HG02885 (cell line): ENCODE measurements around the gene YPEL3.

Experiments used
- ATAC-seq: cut with Tn5 transposase; IDR thresholded peaks from one replicate; pipeline ENCODE4 v1.9.1; 2021; ENCODE audit warnings: mild to moderate bottlenecking; ENCODE audit not compliant: unreplicated experiment, poor library complexity

YPEL3 gene

GRCh38 chr16:30075503-30076275 lies 20.3 kb downstream of the YPEL3 start, which contains the start of gene PPP4C:
Gene PPP4C, plus strand, starts transcription at chr16:30075994. Its CDS starts 384 bp downstream, at chr16:30076378.
- peak; percentile 83 for ATAC-seq

- ATAC-seq: no peak
Measured at GRCh38 chr16:30070490-30070889, 25.5 kb downstream of the YPEL3 start.

GRCh38 chr16:30069611-30070462 lies 26.2 kb downstream of the YPEL3 start:
- no peak for ATAC-seq

DNA sequence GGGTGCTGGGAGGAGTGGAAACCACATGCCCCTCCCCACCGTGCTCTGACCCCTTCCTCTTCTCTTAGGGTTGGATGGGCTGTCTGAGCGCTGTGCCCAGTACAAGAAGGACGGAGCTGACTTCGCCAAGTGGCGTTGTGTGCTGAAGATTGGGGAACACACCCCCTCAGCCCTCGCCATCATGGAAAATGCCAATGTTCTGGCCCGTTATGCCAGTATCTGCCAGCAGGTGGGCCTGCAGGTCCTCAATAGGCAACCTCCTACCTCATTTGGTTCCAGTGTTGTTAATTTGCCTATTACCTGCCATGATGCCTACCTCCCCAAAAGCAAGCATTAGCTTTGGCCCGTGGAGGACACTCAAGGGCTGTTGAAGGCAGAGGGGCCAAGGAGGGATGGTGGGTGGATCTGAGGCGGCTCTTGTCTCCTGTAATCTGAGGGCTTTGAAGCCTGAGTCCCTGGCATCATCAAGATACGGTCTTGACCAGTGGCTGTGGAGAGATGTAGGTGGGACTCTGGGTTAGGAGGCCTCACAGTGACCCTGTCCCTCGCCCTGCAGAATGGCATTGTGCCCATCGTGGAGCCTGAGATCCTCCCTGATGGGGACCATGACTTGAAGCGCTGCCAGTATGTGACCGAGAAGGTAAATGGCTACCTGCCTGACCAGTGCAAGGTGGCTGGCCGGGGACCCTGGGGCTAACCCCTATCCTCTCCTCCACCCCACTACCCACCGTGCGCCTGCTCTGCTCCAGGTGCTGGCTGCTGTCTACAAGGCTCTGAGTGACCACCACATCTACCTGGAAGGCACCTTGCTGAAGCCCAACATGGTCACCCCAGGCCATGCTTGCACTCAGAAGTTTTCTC lies 27.0 kb downstream of the YPEL3 start:
- no peak for ATAC-seq

DNA sequence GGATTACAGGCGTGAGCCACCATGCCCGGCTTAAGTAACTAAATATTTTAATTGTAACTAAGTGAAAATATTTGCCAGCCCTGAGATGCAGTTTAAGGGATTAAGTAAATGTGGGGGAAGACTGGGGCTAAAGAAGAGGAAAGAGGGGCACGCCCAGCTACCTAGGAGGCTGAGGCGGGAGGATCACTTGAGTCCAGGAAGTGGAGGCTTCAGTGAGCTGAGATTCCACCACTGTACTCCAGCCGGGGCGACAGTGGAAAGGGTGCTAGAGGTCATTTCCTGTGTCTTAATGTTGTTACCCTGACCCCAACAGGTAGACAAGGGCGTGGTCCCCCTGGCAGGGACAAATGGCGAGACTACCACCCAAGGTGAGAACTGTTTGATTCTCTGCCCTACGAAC lies 27.7 kb downstream of the YPEL3 start:
- ATAC-seq: no peak

DNA sequence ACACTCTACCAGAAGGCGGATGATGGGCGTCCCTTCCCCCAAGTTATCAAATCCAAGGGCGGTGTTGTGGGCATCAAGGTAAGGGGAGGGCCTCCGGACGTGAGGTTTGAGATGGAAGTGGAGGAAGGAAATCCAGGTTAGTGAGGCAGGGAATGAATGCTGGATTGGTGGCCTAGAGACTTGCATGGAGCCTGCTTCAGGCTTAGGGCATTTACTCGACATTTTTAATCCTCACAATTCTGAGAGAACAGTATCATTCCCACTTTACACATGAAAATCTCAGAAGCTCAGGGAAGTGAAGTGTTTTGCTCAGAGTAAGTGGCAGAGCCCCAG lies 28.5 kb downstream of the YPEL3 start:
- no peak for ATAC-seq

- no peak for ATAC-seq
Measured at GRCh38 chr16:30066761-30067583, 29.0 kb downstream of the YPEL3 start.

- ATAC-seq: no peak
Measured at GRCh38 chr16:30065943-30066760, 29.9 kb downstream of the YPEL3 start.

GRCh38 chr16:30065102-30065942 lies 30.7 kb downstream of the YPEL3 start, which contains the start of gene ALDOA:
Gene ALDOA, plus strand, starts transcription at chr16:30065760. Its CDS starts 1,138 bp downstream, at chr16:30066898.
- peak; percentile 77 for ATAC-seq

DNA sequence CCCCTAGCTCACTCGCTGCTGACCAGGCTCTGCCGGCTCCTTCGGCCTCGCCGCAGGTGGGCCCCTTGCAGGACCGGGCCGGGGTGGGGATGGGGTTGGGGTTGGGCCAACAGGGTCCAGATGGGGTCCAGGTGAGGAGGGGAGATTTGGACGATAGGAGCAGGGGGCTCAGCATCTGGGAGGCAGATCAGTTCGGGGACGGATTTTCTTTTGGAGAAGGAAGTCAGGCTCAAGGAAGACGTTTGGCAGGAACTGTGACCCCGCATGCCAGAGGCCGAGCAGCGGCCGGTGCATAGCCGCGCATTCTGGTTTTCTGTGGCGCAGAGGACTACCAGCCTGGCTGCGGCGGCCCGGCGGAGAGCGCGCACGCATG lies 31.3 kb downstream of the YPEL3 start:
- no peak for ATAC-seq

DNA sequence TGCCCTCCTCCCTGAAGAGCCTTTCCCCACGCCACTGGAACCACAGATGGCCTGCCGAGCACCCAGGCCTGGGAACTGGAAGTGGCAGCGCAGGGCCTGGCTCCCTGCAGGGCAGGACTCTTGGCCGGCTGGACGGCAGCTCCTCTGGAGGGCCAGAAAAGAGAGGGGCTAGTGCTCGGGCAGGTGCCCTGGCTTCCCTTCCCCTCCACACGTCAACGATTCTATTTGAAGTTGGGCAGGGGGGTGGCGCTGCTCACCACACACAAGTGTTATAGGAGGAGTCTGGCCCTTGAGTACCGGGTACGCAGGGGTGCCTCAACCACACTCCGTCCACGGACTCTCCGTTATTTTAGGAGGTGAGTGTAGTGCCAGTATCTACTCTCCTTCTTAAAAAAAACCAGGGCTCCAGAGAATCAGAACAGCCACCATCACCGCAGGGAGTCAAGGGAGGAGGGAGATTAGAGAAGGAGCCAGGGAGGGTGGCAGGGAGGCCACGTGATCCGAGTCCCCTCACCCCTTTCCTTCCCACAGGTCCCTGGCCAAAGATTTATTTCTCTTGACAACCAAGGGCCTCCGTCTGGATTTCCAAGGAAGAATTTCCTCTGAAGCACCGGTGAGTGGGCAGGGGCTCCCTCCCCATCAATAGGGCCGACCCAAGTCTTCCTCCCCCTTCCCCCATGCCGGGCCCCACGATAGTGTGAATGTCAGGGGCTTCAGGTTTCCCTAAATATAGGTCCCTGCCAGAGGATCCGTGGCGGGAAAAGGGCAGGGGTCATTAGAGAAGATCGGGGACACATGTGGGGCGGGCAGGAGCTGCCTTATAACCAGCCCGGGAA lies 31.9 kb downstream of the YPEL3 start:
- ATAC-seq: peak; percentile 38

DNA sequence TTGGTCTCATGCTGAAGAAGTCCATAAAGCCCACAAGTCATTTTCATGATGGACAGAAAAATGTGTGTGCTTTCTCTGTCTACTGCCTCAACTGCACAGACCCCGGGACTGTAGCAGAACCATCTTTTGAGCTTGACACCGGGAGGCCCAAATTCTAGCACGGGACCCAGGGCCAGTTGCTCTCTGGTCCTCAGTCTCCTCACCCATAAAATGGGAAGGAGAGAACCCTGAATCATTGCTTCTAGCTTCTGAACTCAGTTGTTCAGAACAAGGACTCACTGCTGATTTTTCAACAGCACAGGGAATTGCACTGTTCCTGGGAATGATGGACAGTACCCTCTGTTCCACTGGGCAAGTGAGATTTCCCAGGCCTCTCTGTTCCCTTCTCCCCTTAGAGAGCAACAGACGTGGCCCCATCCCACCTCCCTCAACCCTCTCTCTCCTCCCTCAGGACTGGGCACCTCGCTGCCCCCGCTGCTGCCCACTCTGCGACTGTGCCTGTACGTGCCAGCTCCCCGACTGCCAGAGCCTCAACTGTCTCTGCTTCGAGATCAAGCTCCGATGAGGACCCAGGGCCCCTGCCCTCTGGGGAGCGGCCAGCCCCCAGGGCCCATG lies 32.6 kb downstream of the YPEL3 start:
- no peak for ATAC-seq

DNA sequence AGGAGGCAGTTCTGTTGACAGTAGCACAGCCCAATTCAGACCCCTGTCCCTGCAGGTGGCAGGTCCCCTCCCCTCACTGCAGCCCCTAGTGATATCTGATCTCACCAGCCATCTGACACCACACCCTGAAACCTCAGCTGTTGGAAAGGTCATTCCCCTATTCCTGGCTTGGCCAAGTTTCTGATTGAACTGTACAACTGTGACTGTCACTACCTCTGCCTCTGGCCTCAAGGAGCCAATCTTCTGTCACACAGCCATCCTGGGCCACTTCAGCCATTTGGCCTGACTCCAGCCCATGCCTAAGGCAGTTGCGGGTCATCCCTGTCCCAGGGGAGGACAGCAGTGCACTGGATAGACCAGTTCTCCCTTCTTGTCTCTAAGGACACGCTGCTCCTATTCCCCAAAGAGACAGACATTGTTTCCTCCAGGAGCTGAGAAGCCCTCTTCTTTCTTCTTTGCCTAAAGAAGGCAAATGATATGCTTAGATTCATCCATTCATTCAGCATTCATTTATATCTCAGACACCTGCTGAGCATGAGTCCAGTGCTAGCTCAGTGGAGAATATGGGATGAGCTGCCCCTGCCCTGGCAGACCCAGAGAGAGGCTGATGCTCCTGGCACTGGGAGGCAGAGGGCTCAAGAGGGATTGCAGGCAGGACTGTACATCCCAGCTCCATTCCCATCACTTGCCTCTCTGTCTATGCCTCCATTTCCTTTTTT lies 35.0 kb downstream of the YPEL3 start:
- no peak for ATAC-seq

DNA sequence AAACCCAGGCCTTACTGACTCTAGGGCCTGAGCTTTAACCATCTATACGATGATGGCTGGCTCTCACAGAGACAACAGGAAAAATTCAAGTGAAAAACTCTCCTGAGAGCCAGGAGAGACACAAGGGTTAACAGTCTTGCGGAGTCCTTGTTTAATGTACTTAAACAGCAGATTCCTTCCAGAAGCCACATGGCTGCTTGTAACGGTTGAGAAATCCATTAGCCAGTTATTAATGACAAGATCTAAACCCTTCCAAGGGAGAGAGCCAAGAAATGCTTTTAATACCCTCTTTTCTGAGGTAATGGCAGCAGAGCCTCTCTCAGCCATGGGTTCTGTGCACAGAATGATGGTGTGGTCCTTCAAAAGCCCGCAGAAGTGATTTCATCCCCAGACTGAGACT lies 35.7 kb downstream of the YPEL3 start:
- ATAC-seq: no peak

- no peak for ATAC-seq
Measured at GRCh38 chr16:30054959-30055553, 41.0 kb downstream of the YPEL3 start.

DNA sequence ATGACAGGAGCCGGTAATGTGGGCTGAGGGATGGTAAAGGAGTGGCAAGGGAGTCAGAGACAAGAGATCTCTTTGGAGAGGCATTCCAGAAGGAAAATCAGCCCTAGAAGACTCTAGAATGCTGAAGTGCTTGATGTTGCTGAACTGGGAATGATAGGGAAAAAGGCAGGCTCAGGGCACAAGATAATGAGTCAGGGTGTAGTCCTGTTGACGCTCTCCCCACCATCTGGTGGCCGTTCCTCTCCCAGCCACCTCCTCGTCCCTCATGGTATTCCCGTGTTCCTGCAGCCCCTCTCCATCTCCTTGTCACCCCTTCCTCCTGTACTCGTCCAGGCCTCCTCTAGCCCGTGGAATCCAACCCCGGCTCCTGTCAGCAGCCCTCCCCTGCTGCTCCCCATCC lies 41.6 kb downstream of the YPEL3 start:
- no peak for ATAC-seq
